CD14-positive monocyte (primary cell): ENCODE measurements around the gene AADAT. TPM values are rescaled to one million over a fixed set of nuclear protein-coding genes. Genes with fewer than 3 reads are reported as not detected.

Experiments used
- DNase-seq, 3 donors: peaks; one replicate each; pipeline ENCODE4 v3.0.0-alpha.2; 2011 to 2022
- H2AFZ ChIP-seq: 2 replicates; pipeline ENCODE4 v1.6.0; 2012; ENCODE audit warnings: mild to moderate bottlenecking, low read depth, low read length, inconsistent platforms; ENCODE audit not compliant: insufficient read depth, poor library complexity, severe bottlenecking
- H3K27ac ChIP-seq, 2 donors: 1 replicate in 1 of 2; 2 replicates in 1 of 2; pipeline ENCODE4 v1.5.1; 2012 to 2013; ENCODE audit warnings: low read length in 2 of 2, control low read depth in 1 of 2, inconsistent platforms in 1 of 2, low read depth in 1 of 2, mild to moderate bottlenecking in 1 of 2
- H3K27me3 ChIP-seq, 2 donors: one replicate each; pipeline versions ENCODE4 v1.6.0 to v1.6.1; 2011 to 2013; ENCODE audit warnings: low read length in 2 of 2; ENCODE audit not compliant: control insufficient read depth in 2 of 2, insufficient read depth in 2 of 2
- H3K36me3 ChIP-seq, 2 donors: replicated peaks in 1 of 2; 1 replicate in 1 of 2; 2 replicates in 1 of 2; pipeline versions ENCODE4 v1.5.1 to v1.6.1; 2012 to 2013; ENCODE audit warnings: low read length in 2 of 2, control low read depth in 1 of 2, inconsistent platforms in 1 of 2, mild to moderate bottlenecking in 1 of 2; ENCODE audit not compliant: insufficient read depth in 2 of 2, control insufficient read depth in 1 of 2
- H3K4me1 ChIP-seq, 2 donors: 1 replicate in 1 of 2; 2 replicates in 1 of 2; pipeline versions ENCODE4 v1.5.1 to v1.6.1; 2012 to 2013; ENCODE audit warnings: low read length in 2 of 2, control low read depth in 1 of 2, inconsistent platforms in 1 of 2, mild to moderate bottlenecking in 1 of 2, moderate library complexity in 1 of 2; ENCODE audit not compliant: insufficient read depth in 2 of 2, control insufficient read depth in 1 of 2
- H3K4me2 ChIP-seq: replicated peaks from 2 replicates; pipeline ENCODE3; 2012; ENCODE audit warnings: low read length, moderate library complexity, mild to moderate bottlenecking; ENCODE audit not compliant: poor library complexity, severe bottlenecking; ENCODE audit errors: extremely low read depth
- H3K4me3 ChIP-seq, 3 experiments: fragments of 200-600 bp in 1 of 3; sonication (generic) in 1 of 3; replicated peaks in 1 of 3; 1 replicate in 2 of 3; 2 replicates in 1 of 3; pipeline ENCODE4 v1.5.1; 2011 to 2013; ENCODE audit warnings: low read length in 3 of 3, mild to moderate bottlenecking in 3 of 3, control low read depth in 2 of 3, low read depth in 2 of 3, inconsistent platforms in 1 of 3, moderate library complexity in 1 of 3
- H3K79me2 ChIP-seq: 2 replicates; pipeline ENCODE4 v1.6.0; 2012; ENCODE audit warnings: mild to moderate bottlenecking, control low read depth, inconsistent platforms, low read length, moderate library complexity; ENCODE audit not compliant: insufficient read depth
- H3K9ac ChIP-seq: 2 replicates; pipeline ENCODE4 v1.6.0; 2017; ENCODE audit warnings: low read length, mild to moderate bottlenecking; ENCODE audit not compliant: insufficient read depth, poor library complexity, severe bottlenecking
- H3K9me3 ChIP-seq, 2 donors: replicated peaks in 1 of 2; 1 replicate in 1 of 2; 2 replicates in 1 of 2; pipeline versions ENCODE4 v1.5.1 to v1.6.1; 2012 to 2013; ENCODE audit warnings: low read length in 2 of 2, control low read depth in 1 of 2; ENCODE audit not compliant: control insufficient read depth in 1 of 2, insufficient read depth in 1 of 2
- H4K20me1 ChIP-seq: 2 replicates; pipeline ENCODE4 v1.6.0; 2012; ENCODE audit warnings: mild to moderate bottlenecking, low read length, control low read depth, moderate library complexity; ENCODE audit not compliant: insufficient read depth
- H3K27ac Mint-ChIP-seq, 7 donors: one replicate each; pipeline ENCODE4 v1.8.0; 2020; ENCODE audit warnings: mild to moderate bottlenecking in 7 of 7, mixed read lengths in 7 of 7, moderate library complexity in 6 of 7, inconsistent platforms in 2 of 7
- H3K27me3 Mint-ChIP-seq, 3 donors: one replicate each; pipeline ENCODE4 v1.8.0; 2021 to 2022; ENCODE audit warnings: low read depth in 3 of 3, mild to moderate bottlenecking in 3 of 3, mixed read lengths in 3 of 3, moderate library complexity in 3 of 3, inconsistent platforms in 1 of 3
- H3K36me3 Mint-ChIP-seq, 2 donors: one replicate each; pipeline ENCODE4 v1.8.0; 2020; ENCODE audit warnings: mixed read lengths in 2 of 2, inconsistent platforms in 1 of 2, mild to moderate bottlenecking in 1 of 2
- H3K4me1 Mint-ChIP-seq: one replicate; pipeline ENCODE4 v1.8.0; 2020; ENCODE audit warnings: mild to moderate bottlenecking, mixed read lengths
- H3K4me3 Mint-ChIP-seq, 2 donors: one replicate each; pipeline ENCODE4 v1.8.0; 2020; ENCODE audit warnings: mild to moderate bottlenecking in 2 of 2, mixed read lengths in 2 of 2, moderate library complexity in 1 of 2
- H3K9me3 Mint-ChIP-seq, 7 donors: one replicate each; pipeline ENCODE4 v1.8.0; 2020 to 2022; ENCODE audit warnings: mixed read lengths in 7 of 7, mild to moderate bottlenecking in 6 of 7, moderate library complexity in 6 of 7, inconsistent platforms in 2 of 7
- CTCF ChIP-seq: fragments of 200-600 bp; IDR thresholded peaks from one replicate; pipeline ENCODE4 v1.8.0; 2022; ENCODE audit warnings: antibody characterized with exemption, mild to moderate bottlenecking
- WGBS: methylation state at CpG from one replicate; pipeline ENCODE4 v1.1.5; 2013; ENCODE audit warnings: missing lambda C conversion rate; ENCODE audit not compliant: insufficient coverage; 5-methylcytosine and 5-hydroxymethylcytosine counted together
- intact Hi-C, 2 donors: fragments of 100-400 bp; cut with micrococcal nuclease; formaldehyde crosslinking; loops; one replicate each; pipeline versions ENCODE4 v1.15.0 to v1.15.1; 2023
- polyA plus RNA-seq, 3 donors: library from polyadenylated mRNA; depleted of rRNA in 1 of 3; unstranded in 2 of 3; stranded (reverse) in 1 of 3; fragments of 300-500 nt in 2 of 3; fragments of >200 nt in 1 of 3; fragmentation: Illumina TruSeq in 2 of 3; gene quantifications; 1 replicate in 2 of 3; 2 replicates in 1 of 3; pipeline ENCODE4 v1.2.3, GENCODE V29; 2012 to 2021

The AADAT gene
- polyA plus RNA-seq, 3 donors = not detected

GRCh38 chr4:170087163-170087700, 2.5 kb downstream of the AADAT start:
- peaks cover 0 to 5% of the 10 kb centered on the region in 2 donors for H3K9me3 ChIP-seq
- H3K27ac Mint-ChIP-seq = no peak overlapping the region
- no peak overlapping the region for H2AFZ ChIP-seq
- no peak overlapping the region for H3K27ac ChIP-seq
- no CpG with 5 or more reads among the region's 4 CpGs for WGBS
- H3K9ac ChIP-seq = no peak overlapping the region
- peaks cover 3 to 11% of the 10 kb centered on the region in 2 donors for H3K4me1 ChIP-seq
- peaks cover 44 to 71% (median 52%) of the 10 kb centered on the region in 3 donors for H3K27me3 Mint-ChIP-seq
- H3K36me3 Mint-ChIP-seq = no peaks in the 10 kb centered on the region
- intact Hi-C loops = no loop called here
- H3K79me2 ChIP-seq = no peaks in the 10 kb centered on the region
- DNase-seq = no peak
- no peaks in the 10 kb centered on the region for H3K36me3 ChIP-seq
- H3K27me3 ChIP-seq = peaks cover 44 to 64% of the 10 kb centered on the region in 2 donors
- no peaks in the 10 kb centered on the region for H4K20me1 ChIP-seq
- no peak for TF ChIP-seq CTCF
- peaks cover 16% of the 10 kb centered on the region for H3K4me1 Mint-ChIP-seq
- no peak overlapping the region for H3K4me3 Mint-ChIP-seq
- peaks cover 0 to 12% (median 3%) of the 10 kb centered on the region in 7 donors for H3K9me3 Mint-ChIP-seq
- H3K4me3 ChIP-seq = no peak overlapping the region
- H3K4me2 ChIP-seq = no peak overlapping the region

- H3K27ac Mint-ChIP-seq = no peak overlapping the region
- peaks cover 0 to 26% (median 11%) of the 10 kb centered on the region in 7 donors for H3K9me3 Mint-ChIP-seq
- no CpG with 5 or more reads among the region's 2 CpGs for WGBS
- intact Hi-C loops = no loop called here
- H3K4me3 Mint-ChIP-seq = no peak overlapping the region
- no peaks in the 10 kb centered on the region for H3K36me3 Mint-ChIP-seq
- peaks cover 3 to 6% of the 10 kb centered on the region in 2 donors for H3K9me3 ChIP-seq
- peaks cover 52 to 70% of the 10 kb centered on the region in 2 donors for H3K27me3 ChIP-seq
- no peaks in the 10 kb centered on the region for H4K20me1 ChIP-seq
- H3K4me1 Mint-ChIP-seq = peaks cover 6% of the 10 kb centered on the region
- H3K79me2 ChIP-seq = no peaks in the 10 kb centered on the region
- H3K27me3 Mint-ChIP-seq = peaks cover 43 to 66% (median 51%) of the 10 kb centered on the region in 3 donors
- no peak overlapping the region for H3K4me2 ChIP-seq
- no peaks in the 10 kb centered on the region for H3K36me3 ChIP-seq
- no peak overlapping the region for H2AFZ ChIP-seq
- DNase-seq = no peak
- no peak for TF ChIP-seq CTCF
- H3K4me3 ChIP-seq = no peak overlapping the region
- no peak overlapping the region for H3K27ac ChIP-seq
- no peak overlapping the region for H3K9ac ChIP-seq
- H3K4me1 ChIP-seq = no peaks in the 10 kb centered on the region
Observed at GRCh38 chr4:170083541-170083940, 6.2 kb downstream of the AADAT start.
